ENCODE data around the gene TXK. TPM values are rescaled to one million over a fixed set of nuclear protein-coding genes. Genes with fewer than 3 reads are reported as not detected.

The TXK gene
- total RNA-seq, 1 experiment from 2014 or later, result 2.6 TPM

- POLR2A ChIA-PET (ENCODE audit: unreplicated experiment), result interaction anchor here (0.6 kb wide), 1 partner anchor 309 kb away, joined by 11 read pairs; the partner anchor contains the start of gene SLAIN2
- peaks cover 60% of the 10 kb centered on the region for H3K36me3 ChIP-seq (ENCODE audit: low read depth)
- TF ChIP-seq, protein P1, sequence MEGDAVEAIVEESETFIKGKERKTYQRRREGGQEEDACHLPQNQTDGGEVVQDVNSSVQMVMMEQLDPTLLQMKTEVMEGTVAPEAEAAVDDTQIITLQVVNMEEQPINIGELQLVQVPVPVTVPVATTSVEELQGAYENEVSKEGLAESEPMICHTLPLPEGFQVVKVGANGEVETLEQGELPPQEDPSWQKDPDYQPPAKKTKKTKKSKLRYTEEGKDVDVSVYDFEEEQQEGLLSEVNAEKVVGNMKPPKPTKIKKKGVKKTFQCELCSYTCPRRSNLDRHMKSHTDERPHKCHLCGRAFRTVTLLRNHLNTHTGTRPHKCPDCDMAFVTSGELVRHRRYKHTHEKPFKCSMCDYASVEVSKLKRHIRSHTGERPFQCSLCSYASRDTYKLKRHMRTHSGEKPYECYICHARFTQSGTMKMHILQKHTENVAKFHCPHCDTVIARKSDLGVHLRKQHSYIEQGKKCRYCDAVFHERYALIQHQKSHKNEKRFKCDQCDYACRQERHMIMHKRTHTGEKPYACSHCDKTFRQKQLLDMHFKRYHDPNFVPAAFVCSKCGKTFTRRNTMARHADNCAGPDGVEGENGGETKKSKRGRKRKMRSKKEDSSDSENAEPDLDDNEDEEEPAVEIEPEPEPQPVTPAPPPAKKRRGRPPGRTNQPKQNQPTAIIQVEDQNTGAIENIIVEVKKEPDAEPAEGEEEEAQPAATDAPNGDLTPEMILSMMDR (conservative IDR thresholded peaks at IDR 0.05), result no peak
- no peak for TF ChIP-seq EZH2 (IDR thresholded peaks at IDR 0.05; ENCODE audit: low read depth)
- CTCF ChIA-PET, result interaction anchor here (0.6 kb wide), 1 partner anchor 55 kb away, joined by 3 read pairs; no protein-coding TSS in a partner anchor
- H3K27ac ChIP-seq, result peak overlapping the region; percentile 77
- H3K79me2 ChIP-seq (ENCODE audit: low read depth), result no peaks in the 10 kb centered on the region
- BruUV-seq (replicated peaks), result no TSS peak
- peaks cover 20% of the 10 kb centered on the region for H3K4me1 ChIP-seq (replicated peaks; ENCODE audit: insufficient read depth)
- H2AFZ ChIP-seq, result no peak overlapping the region
- no peak overlapping the region for H3K4me3 ChIP-seq
- intact Hi-C loops (cut with micrococcal nuclease; ENCODE audit: unreplicated experiment), result no loop called here
- peak overlapping the region; percentile 30 for H3K4me2 ChIP-seq
- no peaks in the 10 kb centered on the region; the same call in none of the 2 replicates for H3F3A ChIP-seq (ENCODE audit: insufficient read depth, low read depth)
- no peak for DNase-seq
- no peaks in the 10 kb centered on the region for H4K20me1 ChIP-seq (ENCODE audit: insufficient read depth)
- H3K27me3 ChIP-seq (ENCODE audit: insufficient read depth, low read depth), result no peaks in the 10 kb centered on the region
- no peaks in the 10 kb centered on the region for H3K9me3 ChIP-seq (ENCODE audit: insufficient read depth, low read depth)
- H3K9me2 ChIP-seq (ENCODE audit: insufficient read depth), result no peaks in the 10 kb centered on the region
Observed at GRCh38 chr4:48031802-48032525, 102.1 kb downstream of the TXK start.

DNA sequence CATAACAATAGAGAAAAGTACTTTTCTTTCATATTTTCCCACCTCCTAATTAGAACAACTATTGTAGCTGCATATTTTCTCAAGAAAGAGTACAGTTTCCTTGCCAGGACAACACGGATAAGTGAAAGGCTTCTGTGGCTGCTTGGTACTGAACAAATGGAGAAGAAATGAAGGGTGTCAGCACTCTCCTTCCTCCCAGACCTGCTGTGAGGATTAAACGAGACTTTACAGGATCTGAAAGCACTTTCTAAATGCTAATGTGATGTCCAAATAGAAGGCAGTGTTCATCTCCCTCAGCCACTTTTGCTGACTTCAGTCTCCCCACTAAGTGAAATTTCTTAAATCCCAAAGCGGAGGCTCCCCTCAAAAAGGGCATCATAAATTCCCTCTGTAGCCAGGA, 103.6 kb downstream of the TXK start:
- Histone ChIP-seq H3K9me3 (ENCODE audit: insufficient read depth, low read depth) (no peaks in the 10 kb centered on the region), H3K4me3 (no peak overlapping the region), H3K27me3 (ENCODE audit: insufficient read depth, low read depth) (no peaks in the 10 kb centered on the region), H3F3A (ENCODE audit: insufficient read depth, low read depth) (no peaks in the 10 kb centered on the region; the same call in none of the 2 replicates), H4K20me1 (ENCODE audit: insufficient read depth) (no peaks in the 10 kb centered on the region), H3K36me3 (ENCODE audit: low read depth) (peaks cover 56% of the 10 kb centered on the region), H3K4me2 (no peak overlapping the region), H3K79me2 (ENCODE audit: low read depth) (no peaks in the 10 kb centered on the region), H3K9me2 (ENCODE audit: insufficient read depth) (no peaks in the 10 kb centered on the region), H3K27ac (no peak overlapping the region), H2AFZ (no peak overlapping the region), H3K4me1 (replicated peaks; ENCODE audit: insufficient read depth) (peaks cover 20% of the 10 kb centered on the region)
- ChIA-PET CTCF (no interaction called here), POLR2A (ENCODE audit: unreplicated experiment) (no interaction called here)
- no peak for DNase-seq
- intact Hi-C loops (cut with micrococcal nuclease; ENCODE audit: unreplicated experiment), result no loop called here
- BruUV-seq (replicated peaks), result no TSS peak
- TF ChIP-seq, protein P1 (conservative IDR thresholded peaks at IDR 0.05), result no peak
- TF ChIP-seq EZH2 (IDR thresholded peaks at IDR 0.05; ENCODE audit: low read depth), result no peak

DNA sequence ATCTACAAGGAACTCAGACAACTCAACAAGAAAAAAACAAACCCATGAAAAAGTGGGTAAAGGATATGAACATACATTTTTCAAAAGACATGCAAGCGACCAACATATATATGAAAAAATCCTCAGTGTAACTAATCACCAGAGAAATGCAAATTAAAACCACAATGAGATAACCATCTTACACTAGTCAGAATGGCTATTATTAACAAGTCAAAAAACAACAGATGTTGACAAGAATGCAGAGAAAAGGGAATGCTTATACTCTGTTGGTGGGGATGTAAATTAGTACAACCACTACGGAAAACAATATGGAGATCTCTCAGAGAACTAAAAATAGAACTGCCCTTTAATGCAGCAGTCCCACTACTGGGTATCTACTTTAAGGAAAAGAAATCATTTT, 105.4 kb downstream of the TXK start:
- Histone ChIP-seq H3K27ac (no peak overlapping the region), H2AFZ (no peak overlapping the region), H3K9me2 (ENCODE audit: insufficient read depth) (no peaks in the 10 kb centered on the region), H4K20me1 (ENCODE audit: insufficient read depth) (no peaks in the 10 kb centered on the region), H3F3A (ENCODE audit: insufficient read depth, low read depth) (no peaks in the 10 kb centered on the region; the same call in none of the 2 replicates), H3K4me2 (no peak overlapping the region), H3K27me3 (ENCODE audit: insufficient read depth, low read depth) (no peaks in the 10 kb centered on the region), H3K4me3 (no peak overlapping the region), H3K9me3 (ENCODE audit: insufficient read depth, low read depth) (no peaks in the 10 kb centered on the region), H3K79me2 (ENCODE audit: low read depth) (no peaks in the 10 kb centered on the region), H3K4me1 (replicated peaks; ENCODE audit: insufficient read depth) (peaks cover 19% of the 10 kb centered on the region), H3K36me3 (ENCODE audit: low read depth) (peaks cover 45% of the 10 kb centered on the region)
- DNase-seq, result no peak
- POLR2A ChIA-PET (ENCODE audit: unreplicated experiment), result no interaction called here
- TF ChIP-seq, protein P1 (conservative IDR thresholded peaks at IDR 0.05), result no peak
- TF ChIP-seq EZH2 (IDR thresholded peaks at IDR 0.05; ENCODE audit: low read depth), result no peak
- intact Hi-C loops (cut with micrococcal nuclease; ENCODE audit: unreplicated experiment), result no loop called here
- no TSS peak for BruUV-seq (replicated peaks)
- CTCF ChIA-PET, result no interaction called here
